Right lobe of liver (tissue), 6 donors: ENCODE measurements around the gene AGAP3. TPM values are rescaled to one million over a fixed set of nuclear protein-coding genes. Genes with fewer than 3 reads are reported as not detected.

Experiments
- ATAC-seq, 4 donors: fragments of 200-7000 bp; cut with Tn5 transposase; one replicate each; pipeline ENCODE4 v1.9.1; 2020; ENCODE audit warnings: mild to moderate bottlenecking in 4 of 4, moderate library complexity in 4 of 4
- DNase-seq, 3 donors: peaks; one replicate each; pipeline ENCODE4 v3.0.0-alpha.2; 2020
- H3K27ac ChIP-seq, 3 donors: fragments of 200-600 bp; one replicate each; pipeline ENCODE4 v1.8.0; 2022
- H3K27me3 ChIP-seq, 2 donors: fragments of 200-600 bp; one replicate each; pipeline ENCODE4 v1.8.0; 2022
- H3K36me3 ChIP-seq, 4 donors: fragments of 200-600 bp; sonication (generic) in 1 of 4; one replicate each; pipeline versions ENCODE4 v1.5.1 to v1.8.0; 2017 to 2022; ENCODE audit warnings: control low read depth in 1 of 4
- H3K4me1 ChIP-seq, 4 donors: fragments of 200-600 bp; sonication (generic) in 1 of 4; one replicate each; pipeline versions ENCODE4 v1.5.1 to v1.8.0; 2017 to 2022; ENCODE audit warnings: control low read depth in 1 of 4
- H3K4me3 ChIP-seq, 3 donors: fragments of 200-600 bp; one replicate each; pipeline ENCODE4 v1.8.0; 2022
- H3K9me3 ChIP-seq, 4 donors: fragments of 200-600 bp; sonication (generic) in 1 of 4; one replicate each; pipeline versions ENCODE4 v1.5.1 to v1.8.0; 2017 to 2022; ENCODE audit warnings: control low read depth in 1 of 4
- CTCF ChIP-seq, 4 donors: fragments of 200-600 bp in 3 of 4; fragments of 450-650 bp in 1 of 4; IDR thresholded peaks; one replicate each; pipeline versions ENCODE4 v1.5.1 to v1.8.0; 2016 to 2022; ENCODE audit warnings: antibody characterized with exemption in 4 of 4, mild to moderate bottlenecking in 2 of 4
- POLR2A ChIP-seq: fragments of 450-650 bp; IDR thresholded peaks from one replicate; pipeline ENCODE4 v1.6.1; 2017; ENCODE audit warnings: antibody characterized with exemption, mild to moderate bottlenecking
- WGBS: methylation state at CpG from one replicate; pipeline ENCODE4 v1.1.6; 2018; ENCODE audit warnings: low coverage, low lambda C conversion rate; ENCODE audit not compliant: insufficient coverage; ENCODE audit errors: missing lambda C conversion rate; 5-methylcytosine and 5-hydroxymethylcytosine counted together
- intact Hi-C, 2 donors: fragments of 100-400 bp; cut with DNase I; formaldehyde crosslinking; loops; one replicate each; pipeline versions ENCODE4 v1.11.2 to v1.14.1; 2022
- total RNA-seq, 6 experiments: library from RNA; depleted of rRNA in 2 of 6; stranded (reverse); fragments of >200 nt in 2 of 6; fragmentation: NEBNext Ultra II Directional in 3 of 6; extraction: Animal tissue kit (Norgen Biotek cat#: 25700) in 3 of 6; gene quantifications; one replicate each; pipeline versions ENCODE4 v1.1.0 to v1.2.4, GENCODE V29; 2016 to 2023
- donor health status: DM: no; HTN: yes; CAD: no.
- donor health status: DM: no; HTN: no; CAD: no.
- donor health status: DM: no; HTN: no; CAD: no.
- donor health status: DM: no; HTN: yes; CAD: no.
- donor health status: DM: no; HTN: yes; CAD: no.

The AGAP3 gene
- total RNA-seq, 6 experiments from 2014 or later: 36.3 to 44.3 (median 39.5) TPM

GRCh38 chr7:151102991-151103390 is 16.7 kb downstream of the AGAP3 start:
- H3K9me3 ChIP-seq: no peaks in the 10 kb centered on the region
- no peak for DNase-seq
- intact Hi-C loops: no loop called here
- H3K4me3 ChIP-seq: no peak overlapping the region
- no peaks in the 10 kb centered on the region for H3K36me3 ChIP-seq
- H3K27me3 ChIP-seq: no peaks in the 10 kb centered on the region
- no peak overlapping the region for H3K27ac ChIP-seq
- no peak for ATAC-seq
- WGBS: 72% methylated on average over 3 of the region's 3 CpGs
- TF ChIP-seq CTCF (IDR thresholded peaks at IDR 0.05): no peak
- H3K4me1 ChIP-seq: no peaks in the 10 kb centered on the region

GRCh38 chr7:151103973-151104372 is 17.7 kb downstream of the AGAP3 start:
- no peak for ATAC-seq
- intact Hi-C loops: no loop called here
- 82% methylated on average over 11 of the region's 12 CpGs for WGBS

GRCh38 chr7:151104411-151105235 is 18.3 kb downstream of the AGAP3 start:
- no peak overlapping the region for H3K27ac ChIP-seq
- TF ChIP-seq CTCF (IDR thresholded peaks at IDR 0.05) (no peak), POLR2A (no peak)
- no peaks in the 10 kb centered on the region for H3K36me3 ChIP-seq
- H3K27me3 ChIP-seq: no peaks in the 10 kb centered on the region
- H3K4me1 ChIP-seq: no peaks in the 10 kb centered on the region
- ATAC-seq (no peak), DNase-seq (no peak)
- H3K4me3 ChIP-seq: no peak overlapping the region
- no peaks in the 10 kb centered on the region for H3K9me3 ChIP-seq
- intact Hi-C loops: no loop called here
- 79% methylated on average over 17 of the region's 23 CpGs for WGBS

More at GRCh38 chr7:151103973-151104372, 17.7 kb downstream of the AGAP3 start:
- H3K36me3 ChIP-seq: no peaks in the 10 kb centered on the region
- no peaks in the 10 kb centered on the region for H3K9me3 ChIP-seq
- no peak overlapping the region for H3K27ac ChIP-seq
- no peak for DNase-seq
- TF ChIP-seq POLR2A (no peak), CTCF (IDR thresholded peaks at IDR 0.05) (no peak)
- no peak overlapping the region for H3K4me3 ChIP-seq
- no peaks in the 10 kb centered on the region for H3K27me3 ChIP-seq
- H3K4me1 ChIP-seq: no peaks in the 10 kb centered on the region

- H3K36me3 ChIP-seq: no peaks in the 10 kb centered on the region
- WGBS: no CpG with 5 or more reads among the region's 10 CpGs
- no peaks in the 10 kb centered on the region for H3K4me1 ChIP-seq
- H3K4me3 ChIP-seq: no peak overlapping the region
- no peak for DNase-seq
- H3K9me3 ChIP-seq: no peaks in the 10 kb centered on the region
- H3K27me3 ChIP-seq: no peaks in the 10 kb centered on the region
- H3K27ac ChIP-seq: no peak overlapping the region
- TF ChIP-seq CTCF (IDR thresholded peaks at IDR 0.05) (no peak), POLR2A (no peak)
- intact Hi-C loops: no loop called here
- ATAC-seq: no peak
Measured at GRCh38 chr7:151107882-151108281, 21.6 kb downstream of the AGAP3 start.
